Stimulated activated naive CD8-positive, alpha-beta T cell treated with anti-CD3 and anti-CD28 coated beads, Interleukin-15, amount 100 ng/mL, for 72 hours (primary cell): ENCODE measurements around the gene TWIST1.

ENCODE experiments used
- ATAC-seq: fragments of 150-1000 bp; cut with Tn5 transposase; 2 replicates; pipeline ENCODE4 v1.10.0; 2021; ENCODE audit warnings: mild to moderate bottlenecking, moderate library complexity
- DNase-seq, 2 donors: peaks; one replicate each; pipeline ENCODE4 v3.0.0; 2021 to 2022
- H3K27ac Mint-ChIP-seq, 2 donors: one replicate each; pipeline ENCODE4 v1.8.0; 2022; ENCODE audit warnings: mild to moderate bottlenecking in 2 of 2, mixed read lengths in 2 of 2, moderate library complexity in 2 of 2
- H3K27me3 Mint-ChIP-seq: one replicate; pipeline ENCODE4 v1.8.0; 2022; ENCODE audit warnings: mixed read lengths
- H3K4me1 Mint-ChIP-seq: one replicate; pipeline ENCODE4 v1.8.0; 2022; ENCODE audit warnings: mild to moderate bottlenecking, mixed read lengths
- H3K4me3 Mint-ChIP-seq, 2 donors: one replicate each; pipeline ENCODE4 v1.8.0; 2022; ENCODE audit warnings: mild to moderate bottlenecking in 2 of 2, mixed read lengths in 2 of 2, moderate library complexity in 1 of 2
- H3K9me3 Mint-ChIP-seq, 2 donors: one replicate each; pipeline ENCODE4 v1.8.0; 2022; ENCODE audit warnings: mixed read lengths in 2 of 2

Gene TWIST1

DNA sequence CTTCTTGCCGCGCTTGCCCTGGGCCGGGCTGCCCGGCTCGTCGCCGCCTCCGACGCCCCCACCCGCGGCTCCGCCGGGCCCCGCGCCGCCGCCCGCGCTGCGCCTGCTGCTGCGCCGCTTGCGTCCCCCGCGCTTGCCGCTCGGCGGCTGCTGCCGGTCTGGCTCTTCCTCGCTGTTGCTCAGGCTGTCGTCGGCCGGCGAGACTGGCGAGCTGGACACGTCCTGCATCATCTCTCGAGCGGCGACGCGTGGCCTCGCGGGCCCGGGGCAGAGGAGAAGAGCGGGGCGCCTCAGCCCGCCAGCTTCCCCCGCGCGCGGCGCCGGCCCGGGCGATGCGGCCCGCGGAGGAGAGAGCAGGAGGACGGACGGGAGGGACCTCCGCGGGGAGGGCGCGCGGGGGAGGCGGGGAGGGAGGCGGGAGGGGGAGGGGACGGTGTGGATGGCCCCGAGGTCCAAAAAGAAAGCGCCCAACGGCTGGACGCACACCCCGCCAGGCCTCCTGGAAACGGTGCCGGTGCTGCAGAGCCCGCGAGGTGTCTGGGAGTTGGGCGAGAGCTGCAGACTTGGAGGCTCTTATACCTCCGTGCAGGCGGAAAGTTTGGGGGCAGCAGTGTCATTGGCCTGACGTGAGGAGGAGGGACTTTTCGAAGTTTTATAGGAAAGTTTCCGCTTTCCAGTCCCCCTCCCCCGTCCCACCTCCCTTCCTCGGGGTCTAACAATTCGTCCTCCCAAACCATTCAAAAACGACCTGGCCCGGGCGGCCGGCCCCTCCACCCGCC, at the start of gene TWIST1:
TWIST1 (minus strand) TSS at position 546 of the 779 bp plus-strand sequence; CDS start at position 231, 315 bp downstream.
- Mint-ChIP-seq H3K27ac (no peak within 1 kb of the TSS), H3K27me3 (peaks cover 77% of the 10 kb centered on the region)
- ATAC-seq = peak; percentile 65

DNA sequence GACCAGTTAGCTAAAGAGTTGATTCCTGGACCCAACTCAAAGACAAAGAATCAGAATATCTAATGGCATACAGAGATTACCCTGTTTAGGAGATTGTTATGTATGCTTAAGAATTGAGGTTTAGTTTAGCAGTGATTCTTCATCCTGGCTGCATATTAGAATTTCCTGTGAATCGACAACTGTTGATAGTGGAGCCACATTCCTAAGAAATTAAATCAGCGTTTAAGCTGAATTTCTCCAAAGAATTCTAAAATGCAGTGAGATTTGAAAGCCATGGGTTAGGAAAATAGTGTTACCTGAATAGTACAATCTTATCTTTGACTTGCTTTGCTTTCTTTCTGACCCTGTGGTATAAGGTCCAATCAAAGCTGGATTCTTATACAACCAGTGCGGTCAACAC, 44.2 kb upstream of the TWIST1 start:
- no peaks in the 10 kb centered on the region for H3K27me3 Mint-ChIP-seq
- H3K4me1 Mint-ChIP-seq = no peaks in the 10 kb centered on the region

More for the DNA sequence above, at the start of gene TWIST1:
- no peak for DNase-seq
- no peaks in the 10 kb centered on the region for H3K9me3 Mint-ChIP-seq
- H3K4me3 Mint-ChIP-seq = peak within 1 kb of the TSS; percentile 42 to 72
- H3K4me1 Mint-ChIP-seq = peaks cover 6% of the 10 kb centered on the region

DNA sequence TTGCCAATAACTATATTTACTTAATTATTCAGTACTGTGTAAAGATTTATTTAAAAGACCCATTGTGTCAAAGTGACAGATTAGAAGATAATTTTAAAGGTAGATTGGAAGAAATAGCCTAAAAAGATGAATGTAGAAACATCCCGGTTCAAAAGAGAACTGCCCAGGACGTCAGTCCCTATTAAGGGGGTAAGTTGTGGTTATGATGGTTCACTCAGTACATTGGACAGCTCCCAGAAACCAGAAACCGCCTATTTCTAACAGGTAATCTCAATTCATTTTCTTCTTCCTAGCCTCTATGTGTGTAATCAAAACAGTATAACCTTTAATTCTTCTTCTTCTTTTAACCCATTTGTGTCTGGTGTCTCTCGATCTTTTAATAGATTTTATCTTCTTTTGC, 29.3 kb upstream of the TWIST1 start:
- H3K9me3 Mint-ChIP-seq = peaks cover 10 to 11% of the 10 kb centered on the region in 2 donors
- ATAC-seq = no peak
- no peak overlapping the region for H3K27ac Mint-ChIP-seq
- peaks cover 51% of the 10 kb centered on the region for H3K27me3 Mint-ChIP-seq
- no peak overlapping the region for H3K4me3 Mint-ChIP-seq
- peaks cover 5% of the 10 kb centered on the region for H3K4me1 Mint-ChIP-seq
- no peak for DNase-seq

More for the DNA sequence above, 44.2 kb upstream of the TWIST1 start:
- ATAC-seq (no peak), DNase-seq (no peak)
- Mint-ChIP-seq H3K4me3 (no peak overlapping the region), H3K9me3 (peaks cover 0 to 5% of the 10 kb centered on the region in 2 donors), H3K27ac (no peak overlapping the region)

DNA sequence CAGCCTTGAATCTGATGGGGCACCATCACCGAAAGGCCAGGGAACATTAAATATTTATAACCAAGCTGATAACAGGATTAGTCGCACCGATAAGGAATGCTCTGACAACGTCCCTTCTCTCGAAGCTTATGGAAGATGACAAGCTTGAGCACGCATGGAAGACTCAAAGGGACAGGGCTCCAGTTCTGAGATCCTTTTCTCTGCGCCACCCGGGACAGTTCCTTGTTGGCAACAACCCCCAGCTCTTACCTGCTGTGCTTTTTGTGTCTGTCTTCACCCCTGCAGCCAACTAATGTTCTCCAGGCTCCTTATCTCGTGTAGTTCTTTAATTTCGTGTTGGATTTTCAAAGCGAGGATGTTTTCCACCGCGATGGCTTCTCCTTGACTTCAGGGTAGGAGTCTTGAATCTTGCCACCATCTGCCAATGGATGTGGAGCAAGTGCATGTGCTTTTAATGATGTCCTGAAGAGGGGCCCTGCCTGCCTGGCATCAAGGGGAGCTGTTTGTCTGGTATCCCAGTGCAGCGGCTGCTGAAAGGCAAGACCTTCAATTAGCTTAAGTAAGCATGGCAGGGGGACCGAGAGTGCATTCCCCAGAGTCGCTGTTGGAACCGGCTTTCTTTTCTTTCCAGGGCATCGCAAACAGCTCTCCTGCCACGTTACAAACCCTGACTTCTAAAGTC, 28.1 kb upstream of the TWIST1 start:
- peaks cover 10 to 11% of the 10 kb centered on the region in 2 donors for H3K9me3 Mint-ChIP-seq
- peaks cover 51% of the 10 kb centered on the region for H3K27me3 Mint-ChIP-seq
- H3K27ac Mint-ChIP-seq = no peak overlapping the region
- H3K4me3 Mint-ChIP-seq = no peak overlapping the region
- H3K4me1 Mint-ChIP-seq = peaks cover 5% of the 10 kb centered on the region
- DNase-seq (no peak), ATAC-seq (no peak)

DNA sequence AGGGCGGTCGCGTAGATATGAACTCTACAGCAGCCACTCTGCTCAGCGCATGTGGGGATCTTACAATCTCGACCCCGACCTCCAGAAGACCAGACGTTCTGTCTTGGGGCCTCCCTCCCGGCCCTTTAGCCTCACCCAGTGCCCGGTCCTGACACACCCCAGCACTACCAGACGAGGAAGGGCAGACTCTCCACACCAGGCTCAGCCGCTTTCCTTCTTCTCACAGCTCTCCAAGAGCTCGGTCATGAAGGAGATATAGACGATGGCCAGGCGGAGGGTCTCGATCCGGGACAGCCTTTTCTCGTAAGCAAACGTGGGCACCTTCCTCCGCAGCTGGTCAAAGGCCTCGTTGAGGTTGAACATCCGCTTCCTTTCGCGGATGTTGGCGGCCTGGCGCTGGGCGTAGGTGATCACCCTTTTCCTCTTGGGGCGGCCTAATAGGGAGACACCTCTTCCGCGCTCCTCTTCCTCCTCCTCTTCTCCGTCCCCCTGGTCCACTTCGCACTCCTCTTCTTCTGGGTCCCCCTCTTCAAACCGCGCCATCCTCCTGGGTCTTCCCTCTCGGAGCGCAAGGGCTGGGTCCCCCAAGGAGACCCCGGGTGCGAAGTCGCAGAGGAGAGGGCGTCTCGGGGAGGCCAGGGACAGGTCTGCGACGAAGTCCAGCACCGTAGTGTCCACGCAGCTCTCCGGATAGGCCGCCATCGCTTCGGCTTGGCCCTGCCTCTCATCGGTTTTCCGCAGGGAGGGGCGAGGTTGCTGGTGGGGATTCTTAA, 27.4 kb upstream of the TWIST1 start, which contains the start of gene FERD3L:
FERD3L (minus strand) TSS at position 761 of the 773 bp plus-strand sequence; CDS start at position 702, 59 bp downstream.
- no peak within 1 kb of the TSS for H3K4me3 Mint-ChIP-seq
- ATAC-seq = no peak
- peaks cover 51% of the 10 kb centered on the region for H3K27me3 Mint-ChIP-seq
- H3K9me3 Mint-ChIP-seq = peaks cover 10 to 11% of the 10 kb centered on the region in 2 donors
- H3K4me1 Mint-ChIP-seq = peaks cover 5% of the 10 kb centered on the region
- H3K27ac Mint-ChIP-seq = peak within 1 kb of the TSS in 1 of 2 donors; percentile 33
- no peak for DNase-seq

DNA sequence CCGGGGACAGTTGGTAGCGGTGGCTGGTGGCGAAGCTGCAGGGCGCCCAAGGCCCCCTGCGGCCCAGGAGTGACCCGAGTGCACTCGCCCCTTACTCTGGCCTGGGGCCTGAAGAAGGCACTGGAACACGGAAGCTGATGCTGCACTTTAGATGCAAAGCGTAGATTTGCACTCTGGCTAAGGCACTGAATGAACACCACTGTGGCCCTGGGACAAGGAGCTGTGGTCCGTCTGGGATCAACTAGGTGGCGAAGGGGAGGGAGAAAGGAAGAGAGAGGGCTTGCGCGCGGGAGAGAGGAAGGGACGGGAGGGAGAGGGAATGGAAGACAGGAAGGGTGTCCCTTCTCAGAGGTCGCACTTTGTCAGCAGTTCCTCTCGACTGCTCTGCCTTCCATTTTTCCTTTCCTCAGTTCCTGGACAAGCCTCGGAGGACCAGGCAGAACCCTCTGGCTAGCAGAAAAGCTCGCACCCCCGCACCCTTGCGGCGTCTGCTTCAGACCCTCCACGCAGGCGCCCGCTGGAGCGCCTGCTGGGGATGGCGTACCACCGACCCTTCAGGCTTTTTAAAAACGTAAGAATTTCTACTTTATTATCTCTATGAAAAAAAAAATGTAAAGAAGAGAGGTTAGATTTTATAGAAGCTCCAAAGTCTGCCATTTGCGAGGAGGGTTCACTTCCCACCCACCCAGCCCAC, 26.6 kb upstream of the TWIST1 start:
- H3K9me3 Mint-ChIP-seq = peaks cover 10 to 11% of the 10 kb centered on the region in 2 donors
- no peak overlapping the region for H3K4me3 Mint-ChIP-seq
- ATAC-seq (no peak), DNase-seq (no peak)
- peaks cover 51% of the 10 kb centered on the region for H3K27me3 Mint-ChIP-seq
- H3K4me1 Mint-ChIP-seq = peaks cover 5% of the 10 kb centered on the region
- no peak overlapping the region for H3K27ac Mint-ChIP-seq

DNA sequence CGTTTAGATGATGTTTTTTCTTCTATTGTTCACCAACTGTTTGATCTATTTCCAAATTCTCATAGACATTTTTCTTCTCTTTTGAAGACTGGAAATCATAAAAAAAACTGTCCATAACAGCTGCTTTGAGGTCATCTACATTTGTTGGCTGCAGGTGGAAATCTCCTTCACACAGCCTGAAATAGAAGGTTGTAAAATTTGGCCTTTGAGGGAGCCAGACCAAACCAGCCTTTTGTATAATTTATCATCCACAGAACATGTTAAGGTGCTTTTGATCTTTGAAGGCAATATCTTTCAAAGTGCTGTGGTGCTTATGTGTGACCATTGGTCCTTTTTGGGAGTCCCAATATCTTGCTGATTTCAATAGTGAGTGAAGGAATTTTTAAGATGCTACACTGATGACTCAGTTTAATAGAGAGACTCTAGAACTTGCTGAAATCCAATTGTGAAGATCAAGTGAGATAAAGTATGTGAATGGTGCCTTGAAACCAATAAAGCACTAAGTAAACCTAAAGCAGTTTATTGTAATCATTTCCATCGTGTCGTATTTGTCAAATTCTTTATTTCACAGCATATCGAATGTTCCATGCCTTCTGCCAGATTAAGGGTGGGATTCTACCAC, 22.4 kb upstream of the TWIST1 start:
- H3K4me3 Mint-ChIP-seq = no peak overlapping the region
- DNase-seq (no peak), ATAC-seq (no peak)
- no peak overlapping the region for H3K27ac Mint-ChIP-seq
- H3K9me3 Mint-ChIP-seq = peaks cover 1 to 5% of the 10 kb centered on the region in 2 donors
- no peaks in the 10 kb centered on the region for H3K4me1 Mint-ChIP-seq
- peaks cover 25% of the 10 kb centered on the region for H3K27me3 Mint-ChIP-seq

DNA sequence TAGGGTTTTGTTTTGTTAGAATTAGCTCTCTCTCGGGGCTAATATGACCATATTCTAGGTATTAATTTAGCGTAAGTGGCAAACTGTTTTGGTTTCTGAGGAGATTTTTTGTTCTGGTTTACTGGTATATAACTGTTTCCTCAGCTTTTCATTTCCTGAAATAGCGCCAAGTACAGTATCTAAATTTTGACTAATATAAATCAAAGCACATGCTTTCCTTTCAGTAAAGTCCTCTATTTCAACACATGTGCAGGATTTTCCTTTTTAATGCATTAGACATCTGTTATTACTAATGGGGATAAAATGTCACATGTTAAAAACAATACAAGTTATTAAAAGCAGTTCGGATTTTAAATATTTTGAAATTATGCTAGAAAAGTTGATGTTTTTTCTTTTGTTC, 16.4 kb upstream of the TWIST1 start:
- no peaks in the 10 kb centered on the region for H3K27me3 Mint-ChIP-seq
- H3K4me1 Mint-ChIP-seq = no peaks in the 10 kb centered on the region
- DNase-seq (no peak), ATAC-seq (no peak)
- H3K9me3 Mint-ChIP-seq = peaks cover 0 to 5% of the 10 kb centered on the region in 2 donors
- H3K27ac Mint-ChIP-seq = no peak overlapping the region
- H3K4me3 Mint-ChIP-seq = no peak overlapping the region

DNA sequence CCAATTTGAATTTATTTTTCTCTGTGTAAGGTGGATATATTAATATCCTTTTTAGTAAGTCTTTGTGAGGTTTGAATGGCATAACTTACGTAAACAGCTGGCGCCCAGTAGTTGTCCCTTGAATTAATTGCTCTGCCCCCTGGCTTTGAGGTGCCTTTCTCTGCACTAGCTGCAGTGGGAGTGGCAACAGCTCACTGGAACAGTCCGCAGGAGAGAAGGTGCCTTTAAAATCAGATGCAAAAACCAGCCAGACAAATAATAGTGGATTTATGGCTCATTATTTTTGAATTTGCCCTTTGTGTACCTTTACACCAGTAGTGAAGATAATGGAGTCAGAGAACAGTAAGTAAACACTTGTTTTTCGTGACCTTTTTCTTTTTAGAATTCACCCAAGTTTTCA, 16.0 kb upstream of the TWIST1 start:
- DNase-seq = no peak
- no peak overlapping the region for H3K27ac Mint-ChIP-seq
- H3K4me1 Mint-ChIP-seq = no peaks in the 10 kb centered on the region
- no peak for ATAC-seq
- no peaks in the 10 kb centered on the region for H3K27me3 Mint-ChIP-seq
- H3K9me3 Mint-ChIP-seq = peaks cover 0 to 5% of the 10 kb centered on the region in 2 donors
- no peak overlapping the region for H3K4me3 Mint-ChIP-seq

DNA sequence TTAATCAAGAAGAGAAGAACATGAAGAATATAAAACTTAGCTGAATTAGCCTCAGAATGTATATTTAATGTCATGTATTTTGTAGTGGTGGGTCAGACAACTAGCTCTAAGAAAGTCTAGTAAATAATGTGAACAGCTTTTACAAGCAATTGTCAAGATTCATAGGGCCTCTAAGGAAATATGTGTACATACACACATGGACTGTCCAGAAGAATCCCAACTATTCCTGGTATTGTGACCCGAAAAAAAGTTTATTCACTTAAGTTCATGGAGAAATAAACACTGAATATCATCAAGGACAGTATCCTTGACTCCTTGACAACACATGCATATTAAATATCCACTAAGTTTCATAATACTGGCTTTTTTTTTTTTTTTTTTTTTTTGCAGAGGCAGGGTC, 11.4 kb upstream of the TWIST1 start:
- no peak overlapping the region for H3K27ac Mint-ChIP-seq
- ATAC-seq = no peak
- peaks cover 0 to 8% of the 10 kb centered on the region in 2 donors for H3K9me3 Mint-ChIP-seq
- no peaks in the 10 kb centered on the region for H3K27me3 Mint-ChIP-seq
- no peaks in the 10 kb centered on the region for H3K4me1 Mint-ChIP-seq
- H3K4me3 Mint-ChIP-seq = no peak overlapping the region
- no peak for DNase-seq

DNA sequence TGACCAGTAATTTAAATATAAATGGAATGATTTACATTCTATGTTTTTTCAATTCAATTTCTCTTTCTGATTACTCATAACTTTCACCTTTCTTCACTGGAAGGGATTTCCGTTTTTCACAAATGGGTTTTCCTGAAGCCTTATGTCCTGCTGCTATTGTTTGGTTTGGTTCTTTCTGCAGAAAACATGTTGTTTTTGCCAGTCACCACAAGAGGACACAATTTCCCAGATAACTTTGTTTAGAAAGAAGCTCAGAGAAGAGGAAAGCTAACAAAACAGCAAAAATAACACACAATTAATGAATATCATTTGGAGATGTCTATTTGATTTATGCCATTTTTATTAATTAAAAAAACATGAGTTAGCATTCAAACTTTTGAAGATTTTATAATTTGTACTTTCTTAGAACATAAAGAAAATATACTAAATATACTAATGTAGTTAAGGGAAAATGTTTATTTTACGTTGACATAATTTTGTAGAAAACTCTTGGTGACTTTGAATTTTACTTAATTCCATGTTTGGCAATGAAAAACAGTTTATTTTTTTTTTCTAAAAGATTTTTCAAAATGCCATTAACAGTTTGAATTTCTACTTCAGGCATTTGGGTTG, 4.6 kb upstream of the TWIST1 start:
- Mint-ChIP-seq H3K4me1 (no peaks in the 10 kb centered on the region), H3K4me3 (no peak overlapping the region), H3K27ac (no peak overlapping the region), H3K27me3 (peaks cover 40% of the 10 kb centered on the region), H3K9me3 (no peaks in the 10 kb centered on the region)
- ATAC-seq (no peak), DNase-seq (no peak)

DNA sequence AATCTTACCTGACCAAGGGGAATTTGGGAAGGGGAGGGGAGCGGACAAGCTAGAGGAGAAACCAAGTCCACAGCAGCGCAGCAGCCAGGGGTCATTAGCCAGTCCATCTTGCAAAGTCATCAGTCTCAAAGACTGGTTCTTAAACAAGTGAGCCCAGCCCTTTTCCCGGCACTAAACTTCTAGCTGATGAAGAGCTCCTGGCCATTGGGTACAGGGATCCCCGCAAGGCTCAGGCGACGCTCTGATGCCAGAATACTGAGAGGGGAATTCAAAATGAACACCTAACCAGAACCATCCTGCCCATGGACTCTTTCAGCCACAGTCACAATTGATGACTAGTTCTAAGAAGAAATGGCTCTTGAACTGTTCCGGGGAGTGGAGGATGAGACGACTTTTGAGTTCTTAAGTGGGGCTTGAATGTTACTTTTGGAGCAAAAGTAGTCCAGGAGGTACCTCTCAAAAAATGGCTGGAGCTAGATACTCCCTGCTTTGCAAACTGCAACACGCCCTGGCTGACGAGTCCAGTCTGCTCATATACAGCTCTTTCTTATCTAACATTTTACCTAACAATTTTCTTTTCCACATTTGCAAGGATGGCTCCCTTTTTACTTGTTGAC, 2.5 kb upstream of the TWIST1 start:
- peaks cover 52% of the 10 kb centered on the region for H3K27me3 Mint-ChIP-seq
- no peak overlapping the region for H3K4me3 Mint-ChIP-seq
- H3K4me1 Mint-ChIP-seq = peaks cover 6% of the 10 kb centered on the region
- H3K9me3 Mint-ChIP-seq = no peaks in the 10 kb centered on the region
- ATAC-seq (no peak), DNase-seq (no peak)
- no peak overlapping the region for H3K27ac Mint-ChIP-seq

DNA sequence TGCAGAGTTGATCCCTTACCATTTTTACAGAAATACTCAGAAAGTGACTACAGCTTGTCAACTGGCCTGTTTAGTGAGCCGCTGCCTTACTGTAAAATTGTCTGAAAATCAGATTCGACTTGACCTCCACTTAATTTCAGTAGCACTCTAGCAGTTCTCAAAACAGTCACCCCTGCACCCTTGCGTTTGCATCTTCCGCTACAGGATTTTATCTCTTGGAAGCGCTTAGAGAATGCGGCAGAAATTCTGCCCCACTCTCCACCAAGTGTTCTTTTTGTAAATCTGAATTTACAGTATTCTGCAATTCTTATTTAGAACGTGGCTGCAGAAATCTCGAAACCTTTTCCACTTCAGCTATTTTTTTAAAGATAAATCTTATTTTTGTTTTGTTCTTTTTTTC, 1.9 kb upstream of the TWIST1 start:
- Mint-ChIP-seq H3K27me3 (peaks cover 57% of the 10 kb centered on the region), H3K4me1 (peaks cover 6% of the 10 kb centered on the region)

More for the DNA sequence above, 1.9 kb upstream of the TWIST1 start:
- DNase-seq (no peak), ATAC-seq (no peak)
- Mint-ChIP-seq H3K4me3 (no peak overlapping the region), H3K27ac (no peak overlapping the region), H3K9me3 (no peaks in the 10 kb centered on the region)
